ENCODE data around the gene ACOXL. TPM values are rescaled to one million over a fixed set of nuclear protein-coding genes. Genes with fewer than 3 reads are reported as not detected.
A peak's percentile ranks its signal among the peaks of the same experiment; 100 is the strongest.

Gene ACOXL
- total and polyA plus RNA-seq, 9 of the 15 experiments (the other 6 are each of a cell fraction or from before 2014, with no cell fraction given) = 0.31 to 0.56 TPM; not detected in 7

DNA sequence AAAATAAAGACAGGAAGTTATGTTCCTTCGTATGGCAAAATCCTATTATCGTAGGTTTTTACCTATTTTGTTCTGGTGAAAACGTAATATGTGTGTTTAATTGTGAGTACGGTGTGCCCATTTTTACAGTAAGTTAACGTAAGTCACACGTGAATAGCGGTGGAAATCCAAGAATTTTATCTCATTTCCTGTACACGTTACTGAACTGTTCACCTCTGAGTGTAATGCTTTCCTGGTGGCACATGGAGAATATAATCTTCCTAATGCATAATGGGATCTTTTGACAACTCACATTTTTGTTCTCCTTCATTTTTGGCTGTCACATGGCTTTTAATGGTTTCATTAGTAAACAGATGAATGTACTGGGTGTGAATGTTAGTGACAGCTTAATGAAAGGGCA, 416.6 kb downstream of the ACOXL start (continued):
- TF ChIP-seq, protein P1, sequence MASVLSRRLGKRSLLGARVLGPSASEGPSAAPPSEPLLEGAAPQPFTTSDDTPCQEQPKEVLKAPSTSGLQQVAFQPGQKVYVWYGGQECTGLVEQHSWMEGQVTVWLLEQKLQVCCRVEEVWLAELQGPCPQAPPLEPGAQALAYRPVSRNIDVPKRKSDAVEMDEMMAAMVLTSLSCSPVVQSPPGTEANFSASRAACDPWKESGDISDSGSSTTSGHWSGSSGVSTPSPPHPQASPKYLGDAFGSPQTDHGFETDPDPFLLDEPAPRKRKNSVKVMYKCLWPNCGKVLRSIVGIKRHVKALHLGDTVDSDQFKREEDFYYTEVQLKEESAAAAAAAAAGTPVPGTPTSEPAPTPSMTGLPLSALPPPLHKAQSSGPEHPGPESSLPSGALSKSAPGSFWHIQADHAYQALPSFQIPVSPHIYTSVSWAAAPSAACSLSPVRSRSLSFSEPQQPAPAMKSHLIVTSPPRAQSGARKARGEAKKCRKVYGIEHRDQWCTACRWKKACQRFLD (CRISPR knock-in tag; IDR thresholded peaks at IDR 0.05) = no peak
- TF ChIP-seq ETV1 (tag; conservative IDR thresholded peaks at IDR 0.05; ENCODE audit: low read depth) (peak; percentile 35), BHLHE40 (IDR thresholded peaks at IDR 0.05; ENCODE audit: low read length) (no peak; the same call in 1 of the 2 replicates), TEAD4 (IDR thresholded peaks at IDR 0.05; ENCODE audit: low read length) (no peak; the same call in 1 of the 2 replicates), TEAD4 (CRISPR knock-in tag; IDR thresholded peaks at IDR 0.05; ENCODE audit: borderline replicate concordance) (no peak), HNRNPLL (IDR thresholded peaks at IDR 0.05; ENCODE audit: low read depth, low read length, poor library complexity, severe bottlenecking) (peak; percentile 98), DACH1 (IDR thresholded peaks at IDR 0.05; ENCODE audit: partially characterized antibody) (no peak), ZNF699 (CRISPR knock-in tag; IDR thresholded peaks at IDR 0.05; ENCODE audit: insufficient replicate concordance) (no peak), HDAC6 (IDR thresholded peaks at IDR 0.05; ENCODE audit: low read depth, low read length) (no peak), PHB2 (IDR thresholded peaks at IDR 0.05; ENCODE audit: low read depth) (no peak), TRIM28 (IDR thresholded peaks at IDR 0.05) (no peak), ZNF445 (CRISPR knock-in tag; IDR thresholded peaks at IDR 0.05; ENCODE audit: low read depth) (no peak), CREM (IDR thresholded peaks at IDR 0.05; ENCODE audit: low read depth) (peak; percentile 43), KLF6 (CRISPR knock-in tag; IDR thresholded peaks at IDR 0.05; ENCODE audit: borderline replicate concordance) (no peak), CXXC5 (CRISPR knock-in tag; IDR thresholded peaks at IDR 0.05) (no peak; the same call in 1 of the 2 replicates), ZBTB17 (CRISPR knock-in tag; IDR thresholded peaks at IDR 0.05) (no peak), SMARCC2 (IDR thresholded peaks at IDR 0.05; ENCODE audit: low read depth) (peak; percentile 20; the same call in 1 of the 2 replicates), TRIM24 (IDR thresholded peaks at IDR 0.05) (peak in 1 of 2 experiments; percentile 1; a peak in 1 of 4 replicates), ZNF24 (IDR thresholded peaks at IDR 0.05) (peak; percentile 56; the same call in 1 of the 2 replicates), HDAC3 (IDR thresholded peaks at IDR 0.05; ENCODE audit: borderline replicate concordance, partially characterized antibody) (peak; percentile 63), PRMT5 (CRISPR knock-in tag; IDR thresholded peaks at IDR 0.05) (no peak), NFIX (CRISPR knock-in tag; IDR thresholded peaks at IDR 0.05; ENCODE audit: low read depth) (no peak), ZNF347 (CRISPR knock-in tag; IDR thresholded peaks at IDR 0.05; ENCODE audit: low read depth) (no peak)
- TF ChIP-seq, protein P2, sequence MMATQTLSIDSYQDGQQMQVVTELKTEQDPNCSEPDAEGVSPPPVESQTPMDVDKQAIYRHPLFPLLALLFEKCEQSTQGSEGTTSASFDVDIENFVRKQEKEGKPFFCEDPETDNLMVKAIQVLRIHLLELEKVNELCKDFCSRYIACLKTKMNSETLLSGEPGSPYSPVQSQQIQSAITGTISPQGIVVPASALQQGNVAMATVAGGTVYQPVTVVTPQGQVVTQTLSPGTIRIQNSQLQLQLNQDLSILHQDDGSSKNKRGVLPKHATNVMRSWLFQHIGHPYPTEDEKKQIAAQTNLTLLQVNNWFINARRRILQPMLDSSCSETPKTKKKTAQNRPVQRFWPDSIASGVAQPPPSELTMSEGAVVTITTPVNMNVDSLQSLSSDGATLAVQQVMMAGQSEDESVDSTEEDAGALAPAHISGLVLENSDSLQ (IDR thresholded peaks at IDR 0.05) = peak; percentile 16; the same call in 1 of the 2 replicates

Data from K562 (cell line).